ENCODE data around the gene TOE1. TPM values are rescaled to one million over a fixed set of nuclear protein-coding genes. Genes with fewer than 3 reads are reported as not detected.

Gene TOE1
- total RNA-seq, 2 experiments from 2014 or later, result 22.1 to 30.2 TPM

GRCh38 chr1:45335855-45336324 is 4.1 kb upstream of the TOE1 start:
- H3K36me3 ChIP-seq (ENCODE audit: insufficient read depth, low read length), result peaks cover 30% of the 10 kb centered on the region
- ChIA-PET POLR2A (interaction anchor here (0.8 to 1.4 kb wide), 2 partner anchors 8 to 10 kb away, joined by 3 to 4 read pairs; partner anchors contain the start of gene HPDL), CTCF (ENCODE audit: unreplicated experiment) (no interaction called here)
- H2AFZ ChIP-seq (ENCODE audit: low read length), result no peak overlapping the region
- intact Hi-C loops (cut with micrococcal nuclease; ENCODE audit: unreplicated experiment), result no loop called here
- H4K20me1 ChIP-seq (ENCODE audit: insufficient read depth, low read length), result no peaks in the 10 kb centered on the region
- no peaks in the 10 kb centered on the region; the same call in 1 of the 2 replicates for H3K9me3 ChIP-seq (ENCODE audit: low read length)
- H3K27ac ChIP-seq (ENCODE audit: low read depth, low read length, poor library complexity, severe bottlenecking), result no peak overlapping the region
- no peaks in the 10 kb centered on the region for H3K9me2 ChIP-seq (ENCODE audit: insufficient read depth, low read length)
- DNase-seq (ENCODE audit: low spot score), result no peak
- no peak overlapping the region for H3K4me2 ChIP-seq (ENCODE audit: low read length)
- no TSS peak for BruUV-seq (replicated peaks)
- H3K4me1 ChIP-seq (ENCODE audit: insufficient read depth, low read length, poor library complexity, severe bottlenecking), result peaks cover 25% of the 10 kb centered on the region
- peaks cover 19% of the 10 kb centered on the region for H3K79me2 ChIP-seq (ENCODE audit: insufficient read depth, low read depth, low read length)
- no peak for TF ChIP-seq EZH2phosphoT487 (IDR thresholded peaks at IDR 0.05; ENCODE audit: borderline replicate concordance, low read depth, low read length)
- TF ChIP-seq, protein P1, sequence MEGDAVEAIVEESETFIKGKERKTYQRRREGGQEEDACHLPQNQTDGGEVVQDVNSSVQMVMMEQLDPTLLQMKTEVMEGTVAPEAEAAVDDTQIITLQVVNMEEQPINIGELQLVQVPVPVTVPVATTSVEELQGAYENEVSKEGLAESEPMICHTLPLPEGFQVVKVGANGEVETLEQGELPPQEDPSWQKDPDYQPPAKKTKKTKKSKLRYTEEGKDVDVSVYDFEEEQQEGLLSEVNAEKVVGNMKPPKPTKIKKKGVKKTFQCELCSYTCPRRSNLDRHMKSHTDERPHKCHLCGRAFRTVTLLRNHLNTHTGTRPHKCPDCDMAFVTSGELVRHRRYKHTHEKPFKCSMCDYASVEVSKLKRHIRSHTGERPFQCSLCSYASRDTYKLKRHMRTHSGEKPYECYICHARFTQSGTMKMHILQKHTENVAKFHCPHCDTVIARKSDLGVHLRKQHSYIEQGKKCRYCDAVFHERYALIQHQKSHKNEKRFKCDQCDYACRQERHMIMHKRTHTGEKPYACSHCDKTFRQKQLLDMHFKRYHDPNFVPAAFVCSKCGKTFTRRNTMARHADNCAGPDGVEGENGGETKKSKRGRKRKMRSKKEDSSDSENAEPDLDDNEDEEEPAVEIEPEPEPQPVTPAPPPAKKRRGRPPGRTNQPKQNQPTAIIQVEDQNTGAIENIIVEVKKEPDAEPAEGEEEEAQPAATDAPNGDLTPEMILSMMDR (conservative IDR thresholded peaks at IDR 0.05; ENCODE audit: low read length), result no peak
- no peak overlapping the region for H3K4me3 ChIP-seq (ENCODE audit: low read depth, low read length, poor library complexity, severe bottlenecking)

DNA sequence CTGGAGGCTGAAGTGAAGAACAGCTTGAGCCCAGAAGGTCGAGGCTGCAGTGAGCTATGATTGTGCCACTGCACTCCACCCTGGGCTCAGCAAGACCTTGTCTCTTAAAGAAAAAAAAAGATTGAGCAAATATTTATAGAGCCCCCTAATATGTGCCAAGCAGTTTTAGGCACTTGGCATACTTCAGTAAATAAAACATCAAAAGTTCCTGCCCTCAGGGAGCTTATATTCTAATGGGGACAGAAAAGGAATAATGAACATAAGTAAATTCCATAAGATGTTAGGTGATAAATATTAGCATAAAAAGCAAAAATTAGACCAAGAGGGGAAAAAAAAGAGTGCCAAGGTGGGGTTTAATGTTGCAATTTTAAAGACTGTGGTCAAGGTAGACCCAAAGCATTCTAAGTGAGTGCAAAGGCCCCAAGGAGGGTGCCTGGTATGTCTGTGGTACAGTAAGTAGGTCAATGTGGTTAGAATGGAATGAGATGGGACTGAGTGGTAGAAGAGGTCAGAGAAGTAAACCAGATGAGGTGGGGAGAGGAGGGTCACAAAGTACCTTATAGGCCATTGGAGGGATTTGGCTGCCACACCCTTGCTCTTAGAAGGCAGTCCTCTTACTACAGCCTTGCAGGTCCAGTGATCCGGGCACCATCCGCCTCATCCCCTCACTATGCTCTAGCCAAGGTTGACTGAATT is 2.2 kb upstream of the TOE1 start:
- H3K4me2 ChIP-seq (ENCODE audit: low read length), result 0 out of 2 replicates have a peak overlapping the region, but pooled peaks have one; percentile 73
- no TSS peak for BruUV-seq (replicated peaks)
- H2AFZ ChIP-seq (ENCODE audit: low read length), result no peak overlapping the region
- peaks cover 39% of the 10 kb centered on the region for H3K4me1 ChIP-seq (ENCODE audit: insufficient read depth, low read length, poor library complexity, severe bottlenecking)
- TF ChIP-seq EZH2phosphoT487 (IDR thresholded peaks at IDR 0.05; ENCODE audit: borderline replicate concordance, low read depth, low read length), result no peak
- TF ChIP-seq, protein P1 (conservative IDR thresholded peaks at IDR 0.05; ENCODE audit: low read length), result no peak
- H3K36me3 ChIP-seq (ENCODE audit: insufficient read depth, low read length), result peaks cover 42% of the 10 kb centered on the region
- no peak for DNase-seq (ENCODE audit: low spot score)
- intact Hi-C loops (cut with micrococcal nuclease; ENCODE audit: unreplicated experiment), result no loop called here
- POLR2A ChIA-PET, result interaction anchor here (0.5 to 1.0 kb wide), 4 partner anchors 12 to 180 kb away, joined by 3 to 8 read pairs (median 5); no protein-coding TSS in a partner anchor
- H4K20me1 ChIP-seq (ENCODE audit: insufficient read depth, low read length), result no peaks in the 10 kb centered on the region
- H3K79me2 ChIP-seq (ENCODE audit: insufficient read depth, low read depth, low read length), result peaks cover 34% of the 10 kb centered on the region
- H3K4me3 ChIP-seq (ENCODE audit: low read depth, low read length, poor library complexity, severe bottlenecking), result no peak overlapping the region
- no peaks in the 10 kb centered on the region; the same call in 1 of the 2 replicates for H3K9me3 ChIP-seq (ENCODE audit: low read length)
- H3K9me2 ChIP-seq (ENCODE audit: insufficient read depth, low read length), result no peaks in the 10 kb centered on the region
- CTCF ChIA-PET (ENCODE audit: unreplicated experiment), result no interaction called here
- H3K27ac ChIP-seq (ENCODE audit: low read depth, low read length, poor library complexity, severe bottlenecking), result no peak overlapping the region

Data from OCI-LY7 (cell line).